ENCODE measurements around the gene YARS1. TPM values are rescaled to one million over a fixed set of nuclear protein-coding genes. Genes with fewer than 3 reads are reported as not detected.

The YARS1 gene
- total and polyA plus RNA-seq, 2 of the 13 experiments (the other 11 are each of a cell fraction or from before 2014, with no cell fraction given) = 50.1 to 113 TPM

GRCh38 chr1:32759997-32760623, 57.0 kb downstream of the YARS1 start (continued):
- TF ChIP-seq HOXD1 (CRISPR knock-in tag; IDR thresholded peaks at IDR 0.05) (no peak), HNRNPLL (IDR thresholded peaks at IDR 0.05; ENCODE audit: low read depth, low read length, poor library complexity, severe bottlenecking) (no peak), POLR2G (IDR thresholded peaks at IDR 0.05; ENCODE audit: low read depth, low read length) (peak; percentile 60), POGZ (CRISPR knock-in tag; IDR thresholded peaks at IDR 0.05) (peak; percentile 70; the same call in 1 of the 2 replicates), ARNT2 (CRISPR knock-in tag; IDR thresholded peaks at IDR 0.05; ENCODE audit: low read depth) (peak; percentile 75; the same call in 1 of the 2 replicates), TRAFD1 (CRISPR knock-in tag; IDR thresholded peaks at IDR 0.05; ENCODE audit: borderline replicate concordance) (no peak), GATAD2A (CRISPR knock-in tag; IDR thresholded peaks at IDR 0.05) (peak; percentile 74), GABPA (IDR thresholded peaks at IDR 0.05; ENCODE audit: low read depth, low read length) (no peak), GABPA (CRISPR knock-in tag; IDR thresholded peaks at IDR 0.05; ENCODE audit: low read depth) (no peak), MTERF4 (CRISPR knock-in tag; IDR thresholded peaks at IDR 0.05) (no peak), SUZ12 (IDR thresholded peaks at IDR 0.05; ENCODE audit: low read depth, low read length) (no peak), ARID4A (CRISPR knock-in tag; IDR thresholded peaks at IDR 0.05; ENCODE audit: borderline replicate concordance) (peak; percentile 85; the same call in 1 of the 2 replicates), IKZF5 (CRISPR knock-in tag; IDR thresholded peaks at IDR 0.05) (peak; percentile 61; the same call in 1 of the 2 replicates), NR2F6 (IDR thresholded peaks at IDR 0.05) (no peak), NR2F6 (CRISPR knock-in tag; IDR thresholded peaks at IDR 0.05) (peak; percentile 70), ZBTB34 (CRISPR knock-in tag; IDR thresholded peaks at IDR 0.05) (no peak), POLR2AphosphoS5 (IDR thresholded peaks at IDR 0.05; ENCODE audit: low read depth, low read length) (peak; percentile 52), ZHX1 (CRISPR knock-in tag; IDR thresholded peaks at IDR 0.05; ENCODE audit: low read depth) (peak; percentile 91)

Data from HepG2 (cell line).